IMR-90 (cell line): ENCODE data around the gene BMERB1.

Experiments
- CEBPB ChIP-seq: IDR thresholded peaks from 2 replicates; pipeline ENCODE4 v1.6.1; 2012; ENCODE audit warnings: low read depth, low read length, improper control_type of control experiment
- MAFK ChIP-seq: IDR thresholded peaks from 2 replicates; pipeline ENCODE4 v1.6.1; 2012; ENCODE audit warnings: low read depth, low read length, improper control_type of control experiment
- MAZ ChIP-seq: IDR thresholded peaks from 2 replicates; pipeline ENCODE4 v1.6.1; 2012; ENCODE audit warnings: low read depth, mild to moderate bottlenecking, low read length, improper control_type of control experiment, moderate library complexity, borderline replicate concordance
- MXI1 ChIP-seq: IDR thresholded peaks from 2 replicates; pipeline ENCODE4 v1.6.1; 2012; ENCODE audit warnings: low read depth, mild to moderate bottlenecking, low read length, moderate library complexity, borderline replicate concordance
- NFE2L2 ChIP-seq: fragments of 150-350 bp; IDR thresholded peaks from 2 replicates; pipeline ENCODE4 v1.6.1; 2016; ENCODE audit warnings: low read depth, mild to moderate bottlenecking, low read length
- POLR2A ChIP-seq: IDR thresholded peaks from 2 replicates; pipeline ENCODE4 v1.6.1; 2012; ENCODE audit warnings: mild to moderate bottlenecking, low read depth, low read length
- RAD21 ChIP-seq: IDR thresholded peaks from 2 replicates; pipeline ENCODE4 v1.6.1; 2012; ENCODE audit warnings: low read length, improper control_type of control experiment
- TF ChIP-seq, protein P1 (sequence below): conservative IDR thresholded peaks from 2 replicates; pipeline ENCODE4 v1.5.1; 2012; ENCODE audit warnings: mild to moderate bottlenecking, low read depth, low read length, improper control_type of control experiment

- TF ChIP-seq, protein P1, sequence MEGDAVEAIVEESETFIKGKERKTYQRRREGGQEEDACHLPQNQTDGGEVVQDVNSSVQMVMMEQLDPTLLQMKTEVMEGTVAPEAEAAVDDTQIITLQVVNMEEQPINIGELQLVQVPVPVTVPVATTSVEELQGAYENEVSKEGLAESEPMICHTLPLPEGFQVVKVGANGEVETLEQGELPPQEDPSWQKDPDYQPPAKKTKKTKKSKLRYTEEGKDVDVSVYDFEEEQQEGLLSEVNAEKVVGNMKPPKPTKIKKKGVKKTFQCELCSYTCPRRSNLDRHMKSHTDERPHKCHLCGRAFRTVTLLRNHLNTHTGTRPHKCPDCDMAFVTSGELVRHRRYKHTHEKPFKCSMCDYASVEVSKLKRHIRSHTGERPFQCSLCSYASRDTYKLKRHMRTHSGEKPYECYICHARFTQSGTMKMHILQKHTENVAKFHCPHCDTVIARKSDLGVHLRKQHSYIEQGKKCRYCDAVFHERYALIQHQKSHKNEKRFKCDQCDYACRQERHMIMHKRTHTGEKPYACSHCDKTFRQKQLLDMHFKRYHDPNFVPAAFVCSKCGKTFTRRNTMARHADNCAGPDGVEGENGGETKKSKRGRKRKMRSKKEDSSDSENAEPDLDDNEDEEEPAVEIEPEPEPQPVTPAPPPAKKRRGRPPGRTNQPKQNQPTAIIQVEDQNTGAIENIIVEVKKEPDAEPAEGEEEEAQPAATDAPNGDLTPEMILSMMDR = no peak
- TF ChIP-seq POLR2A = no peak
- TF ChIP-seq MXI1 = no peak
- TF ChIP-seq MAZ = no peak
- TF ChIP-seq RAD21 = no peak
- no peak for TF ChIP-seq MAFK
- TF ChIP-seq NFE2L2 = no peak
- TF ChIP-seq CEBPB = no peak
Measured at GRCh38 chr16:15573274-15573895, 139.0 kb downstream of the BMERB1 start.
